Sigmoid colon (tissue), 4 donors: ENCODE measurements around the gene TARBP2.

Source experiments
- CTCF ChIP-seq, 4 experiments: fragments of 450-650 bp in 3 of 4; fragments of 200-600 bp in 1 of 4; IDR thresholded peaks; one replicate each; pipeline ENCODE4 v1.5.1; 2016 to 2019; ENCODE audit warnings: antibody characterized with exemption in 4 of 4, mild to moderate bottlenecking in 3 of 4, moderate library complexity in 2 of 4
- EP300 ChIP-seq, 4 donors: sonication (generic); formaldehyde crosslinking; IDR thresholded peaks; one replicate each; pipeline ENCODE4 v1.6.1; 2017; ENCODE audit warnings: antibody characterized with exemption in 4 of 4
- POLR2A ChIP-seq, 2 donors: fragments of 450-650 bp; IDR thresholded peaks; one replicate each; pipeline ENCODE4 v1.6.1; 2016; ENCODE audit warnings: antibody characterized with exemption in 2 of 2, mild to moderate bottlenecking in 2 of 2, moderate library complexity in 2 of 2
- POLR2AphosphoS5 ChIP-seq, 4 donors: sonication (generic); formaldehyde crosslinking; IDR thresholded peaks; one replicate each; pipeline ENCODE4 v1.6.1; 2017; ENCODE audit warnings: antibody characterized with exemption in 4 of 4

GRCh38 chr12:53502331-53502730 lies 1.2 kb downstream of the TARBP2 start:
- TF ChIP-seq CTCF (IDR thresholded peaks at IDR 0.05) = no peak
- no peak for TF ChIP-seq POLR2AphosphoS5 (IDR thresholded peaks at IDR 0.05)
- no peak for TF ChIP-seq POLR2A (IDR thresholded peaks at IDR 0.05)
- no peak for TF ChIP-seq EP300 (IDR thresholded peaks at IDR 0.05)
